ENCODE results near the gene UBE2L6. TPM values are rescaled to one million over a fixed set of nuclear protein-coding genes. Genes with fewer than 3 reads are reported as not detected.

The UBE2L6 gene
- total RNA-seq, 1 experiment from 2014 or later, result 51.2 TPM

DNA sequence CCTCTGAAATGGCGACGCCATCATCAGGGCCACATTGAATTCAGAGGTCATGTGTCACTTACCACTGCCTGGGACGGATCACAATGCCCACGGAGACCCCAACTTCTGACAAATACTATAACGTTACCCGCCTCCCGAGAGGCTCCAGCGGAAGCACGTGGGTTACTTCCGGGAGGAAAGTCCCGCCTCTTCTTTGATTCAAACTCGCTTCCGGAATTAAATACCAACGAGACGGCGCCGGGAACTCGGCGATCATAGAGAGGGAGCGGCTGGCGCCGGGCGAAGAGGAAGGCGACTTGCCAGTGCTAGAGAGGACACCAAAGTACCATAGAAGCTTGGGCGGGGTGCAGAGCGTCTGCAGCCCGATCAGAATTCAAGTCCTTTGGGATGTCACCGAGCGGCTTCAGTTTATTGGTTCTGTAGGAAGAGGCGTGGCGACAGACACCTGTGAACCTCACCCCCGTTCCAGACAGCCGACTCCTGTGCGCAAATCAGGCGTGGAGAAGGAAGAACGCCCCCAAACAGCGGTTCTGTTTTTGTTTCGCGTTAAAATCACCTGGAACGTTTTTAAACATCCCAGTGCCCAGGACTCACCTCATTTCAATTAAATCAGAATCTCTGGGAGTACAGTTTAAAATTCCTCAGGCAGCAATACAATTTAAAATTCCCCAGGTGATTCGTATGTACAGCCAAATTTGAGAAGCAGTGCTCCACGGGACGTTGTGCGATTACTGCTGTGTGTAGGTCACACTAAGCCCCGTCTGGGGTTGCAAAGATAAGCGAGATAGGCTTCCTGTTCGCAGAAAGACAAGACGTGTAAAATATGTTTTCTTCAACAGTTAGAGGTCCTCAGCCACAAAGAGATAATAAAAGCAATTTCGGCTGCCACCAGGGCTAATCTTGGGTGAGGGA lies 36.6 kb downstream of the UBE2L6 start, which contains the start of gene TIMM10:
TIMM10 (minus strand) TSS at position 159 of the 912 bp plus-strand sequence. CDS start 565 bp downstream, outside the sequence.
- peak; percentile 99 for DNase-seq (ENCODE audit: low read depth)

GRCh38 chr11:57530215-57530595 lies 37.3 kb downstream of the UBE2L6 start:
- DNase-seq (ENCODE audit: low read depth), result no peak

GRCh38 chr11:57529012-57529411 lies 38.5 kb downstream of the UBE2L6 start:
- no peak for DNase-seq (ENCODE audit: low read depth)

GRCh38 chr11:57527056-57527631 lies 40.3 kb downstream of the UBE2L6 start:
- DNase-seq (ENCODE audit: low read depth), result peak; percentile 52

GRCh38 chr11:57523419-57523818 lies 44.1 kb downstream of the UBE2L6 start:
- DNase-seq (ENCODE audit: low read depth), result no peak

GRCh38 chr11:57521116-57521515 lies 46.4 kb downstream of the UBE2L6 start:
- DNase-seq (ENCODE audit: low read depth), result no peak

GRCh38 chr11:57516061-57516443 lies 51.4 kb downstream of the UBE2L6 start:
- DNase-seq (ENCODE audit: low read depth), result no peak

- DNase-seq (ENCODE audit: low read depth), result peak; percentile 64
These were observed 52.0 kb downstream of the UBE2L6 start, which contains the start of gene SLC43A1 for GRCh38 chr11:57515332-57516060. TSS of gene SLC43A1 (minus strand) at chr11:57515702. CDS start at chr11:57514111, 1,591 bp downstream.

DNA sequence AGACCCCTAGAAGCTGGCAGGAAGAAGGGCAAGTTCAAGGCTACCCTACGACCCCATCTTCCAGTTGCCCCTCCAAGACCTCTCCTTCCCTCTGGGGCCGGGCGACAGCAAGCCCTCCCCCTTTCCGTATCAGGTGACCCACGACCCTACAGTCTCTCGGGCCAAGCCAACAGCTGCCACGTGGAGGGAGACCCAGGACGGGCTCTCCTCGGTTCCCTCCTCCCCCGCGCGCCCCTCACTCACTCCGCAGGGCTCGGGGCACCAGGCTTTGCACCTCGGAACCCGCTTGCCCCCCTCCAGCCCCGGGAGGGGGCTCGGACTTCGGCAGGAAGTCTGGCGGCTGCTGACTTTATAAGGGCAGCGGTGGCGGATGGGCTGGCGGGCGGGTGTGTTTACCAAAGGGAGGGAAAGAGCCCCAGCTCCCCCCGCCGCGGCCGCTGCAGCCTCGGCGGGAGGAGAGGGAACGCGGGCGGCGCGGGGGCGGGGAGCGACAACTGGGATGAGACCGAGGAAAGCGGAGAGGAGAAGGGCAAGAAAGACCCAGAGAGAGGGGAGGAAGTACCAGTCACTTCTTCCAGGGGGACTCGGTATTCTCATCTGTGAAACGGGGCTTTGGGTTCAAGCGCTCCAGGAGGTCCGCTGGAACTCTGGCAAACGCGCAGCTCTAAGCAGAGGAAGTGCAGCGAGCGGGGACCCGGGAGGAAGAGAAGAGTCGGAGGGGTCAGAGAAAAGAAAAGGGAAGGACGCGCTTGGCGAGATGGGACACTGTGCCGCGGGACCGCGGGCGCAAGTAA lies 52.7 kb downstream of the UBE2L6 start:
- peak; percentile 40 for DNase-seq (ENCODE audit: low read depth)

- no peak for DNase-seq (ENCODE audit: low read depth)
These were observed 53.4 kb downstream of the UBE2L6 start for GRCh38 chr11:57513911-57514537.

- DNase-seq (ENCODE audit: low read depth), result no peak
These were observed 54.0 kb downstream of the UBE2L6 start for GRCh38 chr11:57513452-57513795.

- DNase-seq (ENCODE audit: low read depth), result no peak
These were observed 54.6 kb downstream of the UBE2L6 start for GRCh38 chr11:57512646-57513451.

- DNase-seq (ENCODE audit: low read depth), result no peak
These were observed 55.6 kb downstream of the UBE2L6 start for GRCh38 chr11:57511741-57512430.

- DNase-seq (ENCODE audit: low read depth), result no peak
These were observed 58.9 kb downstream of the UBE2L6 start for GRCh38 chr11:57508341-57509170.

- DNase-seq (ENCODE audit: low read depth), result no peak
These were observed 61.0 kb downstream of the UBE2L6 start for GRCh38 chr11:57506522-57506921.

DNA sequence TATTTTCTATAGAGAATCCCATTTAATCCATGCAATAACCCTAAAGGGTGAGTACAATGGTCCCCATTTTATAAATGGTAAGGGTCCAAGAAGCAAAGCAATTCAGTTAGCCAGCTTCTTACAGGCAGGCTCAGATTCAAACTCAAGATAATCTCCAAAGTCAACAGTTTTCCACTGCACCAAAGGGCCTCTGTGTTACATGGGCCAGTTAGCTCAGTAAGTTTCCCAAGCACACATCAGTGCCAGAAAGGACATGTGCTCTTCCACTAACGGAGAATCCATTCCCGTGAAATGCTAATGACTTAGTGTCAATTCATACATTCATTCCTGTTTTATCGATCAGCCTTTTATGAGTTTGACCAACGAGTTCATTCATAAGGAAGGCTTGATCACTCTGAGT lies 63.0 kb downstream of the UBE2L6 start:
- no peak for DNase-seq (ENCODE audit: low read depth)

DNA sequence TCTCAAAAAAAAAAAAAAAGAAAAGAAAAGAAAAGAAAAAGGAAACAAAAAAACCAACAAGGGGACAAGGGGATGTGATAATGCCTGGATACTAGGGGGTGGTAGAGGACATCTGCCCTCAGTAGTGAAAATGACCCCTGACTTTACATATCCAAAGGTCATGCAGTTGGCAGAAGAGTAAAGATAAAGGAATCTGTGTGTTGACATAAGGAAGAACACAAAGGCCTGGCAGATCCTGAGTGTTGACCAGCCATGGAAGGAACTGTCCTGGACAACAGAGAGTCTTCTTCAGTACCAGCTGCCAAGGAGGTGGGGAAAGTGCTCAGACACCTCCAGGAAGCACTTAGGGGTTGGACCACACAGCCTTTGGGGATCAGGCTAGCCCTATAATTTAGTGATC lies 64.6 kb downstream of the UBE2L6 start:
- no peak for DNase-seq (ENCODE audit: low read depth)

- no peak for DNase-seq (ENCODE audit: low read depth)
These were observed 65.1 kb downstream of the UBE2L6 start for GRCh38 chr11:57502376-57502775.

Data from HT1080 (cell line).